ENCODE data around the gene PPP1R7.

Gene PPP1R7

DNA sequence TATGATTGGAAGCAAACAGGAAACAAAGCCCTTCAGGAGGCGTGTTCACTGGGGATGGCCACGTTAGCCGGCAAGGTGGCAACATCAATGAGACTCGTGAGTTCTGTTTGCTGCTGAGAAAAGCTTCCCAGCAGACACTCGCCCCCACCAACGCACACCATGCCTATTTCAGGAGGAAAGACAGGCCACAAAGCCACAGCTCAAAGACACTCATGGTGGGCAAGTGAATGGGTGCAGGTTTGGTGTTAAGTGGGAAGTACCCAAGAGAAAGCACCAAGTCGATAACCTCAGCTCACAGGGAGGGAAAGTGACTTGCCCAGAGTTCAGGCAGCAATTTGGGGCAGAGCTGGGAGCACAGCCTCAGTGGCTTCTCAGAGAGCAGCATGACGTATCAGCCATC is 37.7 kb upstream of the PPP1R7 start:
- no peaks in the 10 kb centered on the region for H3K36me3 ChIP-seq (ENCODE audit: insufficient read depth, low read length)
- no peaks in the 10 kb centered on the region for H3K4me1 ChIP-seq (ENCODE audit: insufficient read depth, low read length)
- H3K9ac ChIP-seq (ENCODE audit: low read depth, low read length), result no peak overlapping the region
- no peaks in the 10 kb centered on the region for H3K9me3 ChIP-seq (ENCODE audit: control insufficient read depth, insufficient read depth, low read length)

DNA sequence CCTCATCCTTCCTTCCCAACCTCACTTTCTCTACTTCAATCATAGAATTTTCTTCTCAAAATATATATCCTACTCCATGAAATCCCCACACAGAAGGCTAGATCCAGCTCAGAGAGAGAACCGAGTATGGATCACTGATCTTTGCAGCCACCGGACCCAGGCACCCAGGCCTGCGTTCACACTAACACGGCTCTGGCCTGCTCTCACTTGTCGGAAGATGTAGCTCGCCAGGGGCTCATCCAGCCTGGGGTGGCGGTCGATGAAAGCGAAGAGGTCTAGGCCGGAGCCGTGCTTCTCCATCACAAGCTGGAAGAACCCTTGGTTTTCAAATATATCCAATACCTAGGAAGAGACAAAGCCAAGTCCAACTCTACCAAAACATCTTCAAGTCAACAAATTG is 35.4 kb upstream of the PPP1R7 start:
- H3K4me1 ChIP-seq (ENCODE audit: insufficient read depth, low read length), result no peaks in the 10 kb centered on the region
- H3K9ac ChIP-seq (ENCODE audit: low read depth, low read length), result no peak overlapping the region
- H3K36me3 ChIP-seq (ENCODE audit: insufficient read depth, low read length), result no peaks in the 10 kb centered on the region
- H3K9me3 ChIP-seq (ENCODE audit: control insufficient read depth, insufficient read depth, low read length), result no peaks in the 10 kb centered on the region

DNA sequence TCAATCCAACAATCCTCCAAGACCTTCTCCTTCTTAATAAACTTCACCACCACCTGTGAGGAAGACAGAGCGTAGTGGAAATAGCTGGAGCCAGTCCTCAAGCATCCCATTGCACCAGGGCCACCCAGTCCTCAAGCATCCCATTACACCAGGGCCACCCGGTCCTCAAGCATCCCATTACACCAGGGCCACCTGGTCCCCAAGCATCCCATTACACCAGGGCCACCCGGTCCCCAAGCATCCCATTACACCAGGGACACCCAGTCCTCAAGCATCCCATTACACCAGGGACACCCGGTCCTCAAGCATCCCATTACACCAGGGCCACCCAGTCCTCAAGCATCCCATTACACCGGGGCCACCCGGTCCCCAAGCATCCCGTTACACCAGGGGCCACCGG is 34.9 kb upstream of the PPP1R7 start:
- Histone ChIP-seq H3K36me3 (ENCODE audit: insufficient read depth, low read length) (no peaks in the 10 kb centered on the region), H3K9ac (ENCODE audit: low read depth, low read length) (no peak overlapping the region), H3K9me3 (ENCODE audit: control insufficient read depth, insufficient read depth, low read length) (no peaks in the 10 kb centered on the region), H3K4me1 (ENCODE audit: insufficient read depth, low read length) (no peaks in the 10 kb centered on the region)

DNA sequence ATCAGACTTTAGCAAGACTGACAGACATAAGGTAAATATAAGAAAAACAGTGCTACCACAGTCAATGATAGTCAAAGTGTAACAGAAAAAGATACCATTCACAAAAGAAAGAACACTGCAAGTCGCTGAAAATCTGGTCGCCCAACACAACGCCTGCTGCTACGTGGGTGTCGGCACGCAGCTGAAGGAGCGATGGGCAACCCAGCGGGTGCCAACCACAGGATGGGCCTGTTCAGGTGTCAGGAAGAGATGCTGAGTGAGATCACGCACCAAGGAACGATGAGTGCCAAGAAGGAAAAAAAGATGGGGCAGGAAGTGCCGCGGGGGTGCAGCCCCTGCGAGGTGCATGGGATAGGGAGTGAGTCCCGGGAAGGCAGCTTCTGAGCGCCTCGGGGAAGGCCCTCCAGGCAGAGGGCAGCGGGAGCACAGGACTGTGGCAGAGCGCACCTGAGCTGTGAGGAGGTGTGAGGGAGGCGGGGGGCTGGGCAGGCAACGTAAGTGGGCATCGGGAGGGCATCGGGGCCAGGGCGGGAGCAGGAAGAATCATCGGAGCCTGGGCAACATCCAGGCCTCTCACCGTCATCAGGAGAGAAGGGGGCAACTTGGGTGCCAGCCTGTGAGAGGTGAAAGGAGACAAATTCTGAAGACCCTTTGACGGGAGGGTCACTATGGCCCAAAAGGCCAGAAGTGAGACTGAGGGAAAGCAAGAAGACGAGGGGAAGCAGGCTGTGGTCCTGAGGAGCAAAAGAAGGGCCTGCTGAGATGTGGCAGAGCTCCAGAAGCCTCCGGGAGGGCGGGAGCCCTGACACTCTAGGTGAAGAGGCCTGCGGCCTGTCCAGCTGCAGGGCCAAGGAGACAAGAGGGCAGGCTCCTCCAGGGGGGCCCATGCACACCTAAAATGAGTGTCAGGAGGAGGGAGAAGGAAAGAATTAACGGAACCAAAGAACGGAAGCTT is 33.4 kb upstream of the PPP1R7 start:
- no peak overlapping the region for H3K9ac ChIP-seq (ENCODE audit: low read depth, low read length)
- H3K36me3 ChIP-seq (ENCODE audit: insufficient read depth, low read length), result no peaks in the 10 kb centered on the region
- no peaks in the 10 kb centered on the region for H3K4me1 ChIP-seq (ENCODE audit: insufficient read depth, low read length)
- no peaks in the 10 kb centered on the region for H3K9me3 ChIP-seq (ENCODE audit: control insufficient read depth, insufficient read depth, low read length)

DNA sequence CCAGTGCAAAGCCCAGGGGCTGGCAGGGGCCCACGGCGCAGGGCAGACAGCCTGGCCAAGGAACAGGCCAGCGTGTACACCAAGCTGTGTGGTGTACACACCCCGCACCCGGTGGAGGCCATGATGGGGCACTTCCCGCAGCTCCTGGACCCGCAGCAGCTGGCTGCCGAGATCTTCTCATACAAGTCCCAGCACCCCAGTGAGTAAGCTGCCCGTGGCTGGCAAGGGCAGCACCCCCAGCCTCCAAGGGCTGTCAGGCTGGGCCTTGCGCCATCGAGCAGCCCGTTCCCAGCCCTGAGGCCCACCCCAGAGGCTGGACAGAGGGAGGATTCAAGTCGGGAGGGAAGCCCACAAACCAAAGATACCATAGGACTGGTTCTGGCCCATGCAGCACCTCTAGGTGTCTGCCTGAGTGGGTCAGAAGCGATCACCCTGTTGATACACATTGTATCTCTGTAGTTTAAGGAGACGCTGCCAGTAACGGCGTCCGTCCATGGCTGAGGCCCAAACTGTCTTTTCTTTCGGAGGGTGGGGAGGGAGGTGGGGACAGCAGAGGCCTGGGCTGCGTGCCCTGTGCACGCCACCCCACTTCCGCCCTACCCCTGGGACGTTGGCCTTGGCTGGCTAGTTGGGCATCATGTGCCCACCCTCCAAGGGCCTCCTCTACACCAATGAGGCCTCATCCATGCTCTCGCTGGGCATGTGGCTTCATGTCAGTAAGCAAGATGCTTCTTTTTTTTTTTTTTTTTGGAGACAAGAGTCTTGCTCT is 31.3 kb upstream of the PPP1R7 start:
- H3K36me3 ChIP-seq (ENCODE audit: insufficient read depth, low read length), result no peaks in the 10 kb centered on the region
- H3K4me1 ChIP-seq (ENCODE audit: insufficient read depth, low read length), result no peaks in the 10 kb centered on the region
- H3K9ac ChIP-seq (ENCODE audit: low read depth, low read length), result no peak overlapping the region
- H3K9me3 ChIP-seq (ENCODE audit: control insufficient read depth, insufficient read depth, low read length), result no peaks in the 10 kb centered on the region

DNA sequence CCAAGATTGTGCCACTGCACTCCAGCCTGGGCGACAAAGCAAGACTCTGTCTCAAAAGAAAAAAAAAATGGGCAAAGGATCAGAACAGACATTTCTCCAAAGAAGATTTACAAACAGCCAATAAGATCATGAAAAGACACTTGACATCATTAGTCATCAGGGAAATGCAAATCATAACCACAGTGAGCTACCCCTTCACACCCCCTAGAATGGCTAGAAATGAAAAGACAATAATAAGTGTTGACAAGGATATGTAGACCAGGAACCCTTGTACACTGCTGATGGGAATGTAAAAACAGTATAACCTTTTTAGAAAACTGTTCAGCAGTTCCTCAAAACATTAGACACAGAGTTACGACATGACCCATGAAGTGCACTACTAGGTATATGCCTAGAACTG is 29.8 kb upstream of the PPP1R7 start:
- Histone ChIP-seq H3K9me3 (ENCODE audit: control insufficient read depth, insufficient read depth, low read length) (no peaks in the 10 kb centered on the region), H3K4me1 (ENCODE audit: insufficient read depth, low read length) (no peaks in the 10 kb centered on the region), H3K9ac (ENCODE audit: low read depth, low read length) (no peak overlapping the region), H3K36me3 (ENCODE audit: insufficient read depth, low read length) (no peaks in the 10 kb centered on the region)

DNA sequence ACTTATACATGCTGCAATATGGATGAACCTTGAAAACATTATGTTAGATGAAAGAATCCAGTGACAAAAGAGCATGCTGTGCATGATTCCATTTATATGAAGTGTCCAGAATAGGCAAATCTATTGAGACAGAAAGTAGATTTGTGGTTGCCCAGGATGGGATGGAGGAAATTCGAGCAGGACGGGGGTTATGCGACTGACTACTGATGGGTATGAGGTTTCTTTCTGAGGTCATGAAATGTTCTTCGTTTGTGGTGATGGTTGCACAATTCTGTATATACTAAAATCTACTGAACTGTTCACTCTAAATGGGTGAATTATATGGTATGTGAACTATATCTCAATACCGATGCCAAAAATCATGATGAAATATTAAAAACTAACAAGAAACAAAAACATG is 29.3 kb upstream of the PPP1R7 start:
- Histone ChIP-seq H3K36me3 (ENCODE audit: insufficient read depth, low read length) (no peaks in the 10 kb centered on the region), H3K9ac (ENCODE audit: low read depth, low read length) (no peak overlapping the region), H3K4me1 (ENCODE audit: insufficient read depth, low read length) (no peaks in the 10 kb centered on the region), H3K9me3 (ENCODE audit: control insufficient read depth, insufficient read depth, low read length) (no peaks in the 10 kb centered on the region)

DNA sequence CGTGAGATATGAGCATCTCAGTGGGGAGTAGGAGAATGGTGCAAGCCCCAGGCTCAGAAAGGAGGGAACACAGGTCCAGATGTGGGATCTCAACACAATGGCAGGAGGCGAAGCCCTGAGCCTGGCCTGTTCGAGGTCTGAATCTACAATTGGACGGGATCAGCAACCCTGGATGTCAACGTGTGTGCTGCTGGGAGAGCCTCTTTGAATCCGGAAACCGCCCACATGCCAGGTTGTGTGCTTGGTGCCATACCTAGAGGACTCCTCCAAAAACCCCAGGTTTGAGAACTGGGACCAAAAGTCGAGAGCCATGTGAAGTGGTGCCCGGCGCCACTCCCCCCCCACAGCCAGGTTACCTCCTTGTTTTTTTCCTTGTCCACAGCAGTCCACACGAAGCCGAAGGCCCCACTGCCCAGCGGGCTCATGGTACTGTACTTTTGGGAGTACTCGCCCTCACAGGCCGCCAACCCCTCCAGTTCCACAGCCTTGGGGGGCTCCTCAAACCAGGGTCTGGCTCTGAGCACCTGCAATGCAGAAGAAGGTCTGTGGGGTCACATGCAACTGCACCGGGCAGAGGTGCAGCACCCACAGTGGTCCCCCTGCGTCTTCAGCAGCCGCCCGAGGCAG is 27.8 kb upstream of the PPP1R7 start:
- Histone ChIP-seq H3K4me1 (ENCODE audit: insufficient read depth, low read length) (no peaks in the 10 kb centered on the region), H3K9me3 (ENCODE audit: control insufficient read depth, insufficient read depth, low read length) (no peaks in the 10 kb centered on the region), H3K9ac (ENCODE audit: low read depth, low read length) (no peak overlapping the region), H3K36me3 (ENCODE audit: insufficient read depth, low read length) (no peaks in the 10 kb centered on the region)

DNA sequence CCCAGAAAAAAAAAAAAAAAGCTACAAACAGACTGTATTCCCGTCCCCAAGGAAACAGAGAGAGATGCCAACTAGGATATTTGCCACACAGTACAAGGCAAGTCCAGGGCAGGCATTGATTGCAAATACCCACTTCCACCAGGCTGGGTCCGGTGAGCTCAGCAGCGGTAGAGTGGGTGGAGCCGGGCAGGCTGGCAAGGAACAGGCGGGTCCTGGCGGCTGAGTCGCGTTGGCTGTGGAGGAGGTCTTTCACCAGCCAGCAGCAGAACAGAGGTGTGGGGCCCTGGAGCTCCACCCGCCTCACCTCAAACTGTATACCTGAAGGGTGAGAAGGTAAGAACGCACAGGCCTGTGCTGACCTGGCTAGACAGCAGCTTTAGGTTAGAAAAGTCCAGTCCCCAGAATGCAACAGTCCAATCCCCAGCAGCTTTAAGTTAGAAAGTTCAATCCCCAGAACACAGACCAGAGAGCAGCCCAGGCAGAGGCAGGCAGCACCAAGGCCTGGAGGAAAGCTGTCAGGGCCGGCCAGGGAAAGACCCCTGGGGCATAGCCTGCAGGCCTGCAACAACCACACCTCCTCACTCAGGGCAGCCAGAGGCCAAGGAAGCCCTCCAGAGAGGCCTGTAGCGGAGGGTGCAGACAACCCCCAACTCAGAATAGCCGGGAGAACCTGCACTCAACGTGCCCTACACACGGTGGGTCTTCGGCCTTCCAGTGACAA is 26.3 kb upstream of the PPP1R7 start:
- Histone ChIP-seq H3K36me3 (ENCODE audit: insufficient read depth, low read length) (no peaks in the 10 kb centered on the region), H3K9me3 (ENCODE audit: control insufficient read depth, insufficient read depth, low read length) (no peaks in the 10 kb centered on the region), H3K9ac (ENCODE audit: low read depth, low read length) (no peak overlapping the region), H3K4me1 (ENCODE audit: insufficient read depth, low read length) (no peaks in the 10 kb centered on the region)

DNA sequence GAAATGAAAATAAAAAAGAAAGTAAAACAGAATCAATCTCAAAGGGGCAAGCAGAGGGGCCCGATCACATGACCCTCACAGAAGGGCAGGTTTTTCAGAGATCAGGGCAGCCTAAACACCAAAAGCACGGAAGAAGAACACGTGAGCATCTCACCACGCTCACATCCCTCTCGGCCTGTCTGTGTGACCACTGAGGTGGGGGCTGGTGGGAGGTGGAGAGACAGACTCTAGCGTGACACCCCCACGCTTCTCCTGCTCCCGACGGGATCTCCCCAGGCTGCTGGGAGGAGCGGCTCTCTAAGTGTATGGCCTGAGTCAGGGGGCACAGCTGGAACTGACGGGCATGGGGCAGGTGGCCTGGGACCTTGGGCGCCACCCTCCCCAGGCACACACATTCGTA is 24.6 kb upstream of the PPP1R7 start:
- H3K9ac ChIP-seq (ENCODE audit: low read depth, low read length), result no peak overlapping the region
- H3K9me3 ChIP-seq (ENCODE audit: control insufficient read depth, insufficient read depth, low read length), result no peaks in the 10 kb centered on the region
- 0 out of 2 replicates have a peak, but pooled peaks cover 5% of the 10 kb centered on the region for H3K36me3 ChIP-seq (ENCODE audit: insufficient read depth, low read length)
- no peaks in the 10 kb centered on the region for H3K4me1 ChIP-seq (ENCODE audit: insufficient read depth, low read length)

DNA sequence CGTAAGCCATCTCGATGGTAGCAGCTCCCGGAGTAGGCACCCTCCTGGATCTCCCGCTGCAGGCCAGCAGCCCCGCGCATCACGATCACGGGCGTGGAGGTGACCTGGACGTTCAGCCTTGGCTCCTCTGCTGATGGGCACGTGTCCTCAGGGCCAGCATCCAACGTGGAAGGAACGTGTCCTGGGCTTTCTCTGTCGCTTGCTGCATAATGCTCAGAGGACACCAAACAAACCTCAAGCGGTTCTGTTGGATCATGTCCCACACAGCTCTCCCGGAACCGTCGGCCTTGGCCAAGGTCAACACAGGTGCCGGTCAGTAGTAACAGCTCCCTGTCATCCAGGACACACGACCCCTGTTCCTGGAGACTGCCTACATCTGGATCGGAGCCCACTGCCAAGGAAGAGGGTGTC is 24.1 kb upstream of the PPP1R7 start:
- H3K9ac ChIP-seq (ENCODE audit: low read depth, low read length), result no peak overlapping the region
- H3K36me3 ChIP-seq (ENCODE audit: insufficient read depth, low read length), result 0 out of 2 replicates have a peak, but pooled peaks cover 5% of the 10 kb centered on the region
- no peaks in the 10 kb centered on the region for H3K9me3 ChIP-seq (ENCODE audit: control insufficient read depth, insufficient read depth, low read length)
- H3K4me1 ChIP-seq (ENCODE audit: insufficient read depth, low read length), result no peaks in the 10 kb centered on the region

DNA sequence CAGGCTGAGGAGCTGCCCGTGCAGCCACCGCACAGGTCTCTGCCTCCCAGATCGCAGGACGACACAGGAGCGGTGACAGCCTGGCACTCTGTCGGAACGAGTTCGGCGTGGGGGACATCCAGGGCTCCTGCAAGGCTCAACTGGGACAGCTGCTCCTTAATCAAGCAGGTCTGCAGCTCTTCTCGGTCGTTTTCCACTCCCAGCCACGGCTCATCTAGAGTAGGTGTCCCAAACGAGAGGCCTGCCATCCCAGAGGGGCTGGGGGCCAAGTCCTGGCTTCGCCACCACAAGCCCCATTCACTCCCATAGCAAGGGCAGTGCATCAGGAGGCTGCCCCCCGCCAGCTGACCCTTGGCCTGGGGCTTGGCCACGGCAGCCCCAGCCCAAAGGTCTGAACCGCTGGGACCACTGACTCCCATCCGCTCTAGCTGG is 23.5 kb upstream of the PPP1R7 start:
- Histone ChIP-seq H3K9ac (ENCODE audit: low read depth, low read length) (no peak overlapping the region), H3K36me3 (ENCODE audit: insufficient read depth, low read length) (0 out of 2 replicates have a peak, but pooled peaks cover 5% of the 10 kb centered on the region), H3K9me3 (ENCODE audit: control insufficient read depth, insufficient read depth, low read length) (no peaks in the 10 kb centered on the region), H3K4me1 (ENCODE audit: insufficient read depth, low read length) (no peaks in the 10 kb centered on the region)

DNA sequence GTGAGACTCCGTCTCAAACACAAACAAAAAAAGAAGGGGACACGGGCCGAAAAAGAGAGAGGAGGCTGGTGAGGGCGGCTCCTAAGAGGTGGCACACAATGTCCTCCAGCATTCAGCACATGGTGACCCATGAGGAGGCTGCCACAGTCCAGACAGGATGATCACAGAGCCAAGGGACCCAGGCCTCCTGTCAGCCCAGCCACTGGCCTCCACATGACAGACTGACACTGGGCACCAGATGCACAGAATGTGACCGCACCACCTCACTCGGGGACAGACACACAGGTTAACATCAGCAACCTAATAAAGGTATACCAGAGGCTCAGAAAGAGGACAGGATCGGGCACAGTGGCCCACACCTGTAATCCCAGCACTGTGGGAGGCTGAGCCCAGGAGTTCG is 22.0 kb upstream of the PPP1R7 start:
- Histone ChIP-seq H3K4me1 (ENCODE audit: insufficient read depth, low read length) (no peaks in the 10 kb centered on the region), H3K36me3 (ENCODE audit: insufficient read depth, low read length) (0 out of 2 replicates have a peak, but pooled peaks cover 5% of the 10 kb centered on the region), H3K9me3 (ENCODE audit: control insufficient read depth, insufficient read depth, low read length) (no peaks in the 10 kb centered on the region), H3K9ac (ENCODE audit: low read depth, low read length) (no peak overlapping the region)

All from ES-I3 (cell line).